H1 (cell line): ENCODE data around the gene UBB.

Source experiments
- POLR2AphosphoS5 ChIP-seq: IDR thresholded peaks from 2 replicates; pipeline ENCODE4 v1.6.1; 2011; ENCODE audit warnings: low read depth, low read length
- TF ChIP-seq, protein P1 (sequence below), 3 experiments: IDR thresholded peaks; 1 replicate in 2 of 3; 2 replicates in 1 of 3; pipeline versions ENCODE4 v1.5.1 to v1.6.1; 2011; ENCODE audit warnings: low read length in 3 of 3, mild to moderate bottlenecking in 3 of 3, inconsistent platforms in 2 of 3, low read depth in 1 of 3, moderate library complexity in 1 of 3; ENCODE audit not compliant: insufficient read depth in 1 of 3; ENCODE audit errors: control extremely low read depth in 1 of 3

- TF ChIP-seq, protein P1, sequence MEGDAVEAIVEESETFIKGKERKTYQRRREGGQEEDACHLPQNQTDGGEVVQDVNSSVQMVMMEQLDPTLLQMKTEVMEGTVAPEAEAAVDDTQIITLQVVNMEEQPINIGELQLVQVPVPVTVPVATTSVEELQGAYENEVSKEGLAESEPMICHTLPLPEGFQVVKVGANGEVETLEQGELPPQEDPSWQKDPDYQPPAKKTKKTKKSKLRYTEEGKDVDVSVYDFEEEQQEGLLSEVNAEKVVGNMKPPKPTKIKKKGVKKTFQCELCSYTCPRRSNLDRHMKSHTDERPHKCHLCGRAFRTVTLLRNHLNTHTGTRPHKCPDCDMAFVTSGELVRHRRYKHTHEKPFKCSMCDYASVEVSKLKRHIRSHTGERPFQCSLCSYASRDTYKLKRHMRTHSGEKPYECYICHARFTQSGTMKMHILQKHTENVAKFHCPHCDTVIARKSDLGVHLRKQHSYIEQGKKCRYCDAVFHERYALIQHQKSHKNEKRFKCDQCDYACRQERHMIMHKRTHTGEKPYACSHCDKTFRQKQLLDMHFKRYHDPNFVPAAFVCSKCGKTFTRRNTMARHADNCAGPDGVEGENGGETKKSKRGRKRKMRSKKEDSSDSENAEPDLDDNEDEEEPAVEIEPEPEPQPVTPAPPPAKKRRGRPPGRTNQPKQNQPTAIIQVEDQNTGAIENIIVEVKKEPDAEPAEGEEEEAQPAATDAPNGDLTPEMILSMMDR (IDR thresholded peaks at IDR 0.05; ENCODE audit: control extremely low read depth in 1 of 3, insufficient read depth in 1 of 3, low read depth in 1 of 3, low read length in 3 of 3), result no peak
- TF ChIP-seq POLR2AphosphoS5, result no peak
Measured at GRCh38 chr17:16381496-16381820, 567 bp downstream of the UBB start.
